Tibial nerve (tissue), 4 donors: ENCODE data around the gene IFNAR2.

Experiments
- CTCF ChIP-seq, 5 experiments: fragments of 200-600 bp in 3 of 5; fragments of 450-650 bp in 2 of 5; sonication (generic) in 3 of 5; IDR thresholded peaks; one replicate each; pipeline ENCODE4 v1.5.1; 2016 to 2019; ENCODE audit warnings: antibody characterized with exemption in 5 of 5, mild to moderate bottlenecking in 3 of 5, moderate library complexity in 2 of 5
- EP300 ChIP-seq, 2 donors: sonication (generic); formaldehyde crosslinking; IDR thresholded peaks; one replicate each; pipeline ENCODE4 v1.6.1; 2017; ENCODE audit warnings: antibody characterized with exemption in 2 of 2, mild to moderate bottlenecking in 1 of 2
- POLR2A ChIP-seq, 2 donors: fragments of 450-650 bp; IDR thresholded peaks; one replicate each; pipeline ENCODE4 v1.6.1; 2017; ENCODE audit warnings: antibody characterized with exemption in 2 of 2, mild to moderate bottlenecking in 2 of 2, moderate library complexity in 2 of 2

- TF ChIP-seq CTCF (IDR thresholded peaks at IDR 0.05) (no peak), POLR2A (IDR thresholded peaks at IDR 0.05) (no peak), EP300 (IDR thresholded peaks at IDR 0.05) (no peak)
These were observed 21.4 kb downstream of the IFNAR2 start for GRCh38 chr21:33251119-33251518.
